Cardiac septum (tissue), 1 donor: ENCODE data around the gene ZNF710. TPM values are rescaled to one million over a fixed set of nuclear protein-coding genes. Genes with fewer than 3 reads are reported as not detected.
A peak's percentile ranks its signal among the peaks of the same experiment; 100 is the strongest.
"Not testable (repeated sequence)": the region's sequence is repeated elsewhere in the genome, so short reads cannot be mapped to it uniquely, and the experiment has no call there.

Source experiments
- DNase-seq: peaks from one replicate; pipeline ENCODE4 v3.0.0-alpha.2; 2020; ENCODE audit warnings: low spot score
- intact Hi-C: fragments of 100-400 bp; cut with DNase I; formaldehyde crosslinking; loops from one replicate; pipeline ENCODE4 v1.14.0; 2022
- total RNA-seq: library from RNA; stranded (reverse); fragmentation: NEBNext Ultra II Directional; extraction: Animal tissue kit (Norgen Biotek cat#: 25700); gene quantifications from one replicate; pipeline ENCODE4 v1.2.1, GENCODE V29; 2021
- donor health status: DM: no; HTN: no; CAD: no.

The ZNF710 gene
- total RNA-seq, 1 donor from 2014 or later = 3.9 TPM

DNA sequence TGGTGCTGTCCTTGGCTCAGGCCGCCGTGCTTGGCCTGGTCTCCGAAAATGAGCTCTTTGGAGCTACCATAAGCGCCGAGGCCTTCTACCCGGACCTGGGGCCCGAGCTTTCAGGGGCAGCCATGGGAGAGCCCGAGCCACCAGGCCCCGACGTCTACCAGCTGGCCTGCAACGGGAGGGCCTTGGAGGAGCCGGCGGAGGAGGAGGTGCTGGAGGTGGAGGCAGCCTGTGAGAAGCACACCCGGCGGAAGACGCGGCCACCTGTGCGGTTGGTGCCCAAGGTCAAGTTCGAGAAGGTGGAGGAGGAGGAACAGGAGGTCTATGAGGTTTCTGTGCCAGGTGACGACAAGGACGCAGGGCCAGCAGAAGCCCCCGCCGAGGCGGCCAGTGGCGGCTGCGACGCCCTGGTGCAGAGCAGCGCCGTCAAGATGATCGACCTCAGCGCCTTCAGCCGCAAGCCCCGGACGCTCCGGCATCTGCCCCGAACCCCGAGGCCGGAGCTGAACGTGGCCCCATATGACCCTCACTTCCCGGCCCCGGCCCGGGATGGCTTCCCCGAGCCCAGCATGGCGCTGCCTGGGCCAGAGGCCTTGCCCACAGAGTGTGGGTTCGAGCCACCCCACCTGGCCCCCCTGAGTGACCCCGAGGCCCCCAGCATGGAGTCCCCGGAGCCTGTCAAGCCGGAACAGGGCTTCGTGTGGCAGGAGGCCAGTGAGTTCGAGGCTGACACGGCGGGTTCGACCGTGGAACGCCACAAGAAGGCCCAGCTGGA lies 66.2 kb downstream of the ZNF710 start:
- intact Hi-C loops = loop anchor here (5.0 to 10.0 kb wide), 2 partner anchors 170 to 303 kb away; no protein-coding TSS in a partner anchor
- DNase-seq = no peak

DNA sequence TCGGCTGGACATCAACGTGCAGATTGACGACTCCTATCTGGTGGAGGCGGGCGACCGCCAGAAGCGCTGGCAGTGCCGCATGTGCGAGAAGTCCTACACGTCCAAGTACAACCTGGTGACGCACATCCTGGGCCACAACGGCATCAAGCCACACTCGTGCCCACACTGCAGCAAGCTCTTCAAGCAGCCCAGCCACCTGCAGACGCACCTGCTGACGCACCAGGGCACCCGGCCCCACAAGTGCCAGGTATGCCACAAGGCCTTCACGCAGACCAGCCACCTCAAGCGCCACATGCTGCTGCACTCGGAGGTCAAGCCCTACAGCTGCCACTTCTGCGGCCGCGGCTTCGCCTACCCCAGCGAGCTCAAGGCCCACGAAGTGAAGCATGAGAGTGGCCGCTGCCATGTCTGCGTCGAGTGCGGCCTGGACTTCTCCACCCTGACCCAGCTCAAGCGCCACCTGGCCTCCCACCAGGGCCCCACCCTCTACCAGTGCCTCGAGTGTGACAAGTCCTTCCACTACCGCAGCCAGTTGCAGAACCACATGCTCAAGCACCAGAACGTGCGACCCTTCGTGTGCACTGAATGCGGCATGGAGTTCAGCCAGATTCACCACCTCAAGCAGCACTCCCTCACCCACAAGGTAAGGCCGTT lies 67.0 kb downstream of the ZNF710 start:
- intact Hi-C loops = loop anchor here (5.0 to 10.0 kb wide), 2 partner anchors 171 to 303 kb away; no protein-coding TSS in a partner anchor
- no peak for DNase-seq

DNA sequence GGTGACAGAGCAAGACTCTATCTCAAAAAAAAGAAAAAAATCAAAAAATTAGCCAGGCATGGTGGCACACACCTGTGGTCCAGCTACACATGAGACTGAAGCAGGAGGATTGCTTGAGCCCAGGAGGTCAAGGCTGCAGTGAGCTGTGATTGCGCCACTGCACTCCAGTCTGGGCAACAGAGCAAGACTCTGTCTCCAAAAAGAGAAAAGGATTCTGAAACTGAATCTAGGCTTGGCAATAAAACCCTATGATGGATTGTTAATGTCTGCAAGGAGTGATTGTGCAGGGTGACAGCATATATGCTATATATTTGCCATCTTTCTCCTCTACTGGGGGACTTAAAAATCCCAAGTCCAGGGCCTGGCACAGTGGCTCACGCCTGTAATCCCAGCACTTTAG lies 69.5 kb downstream of the ZNF710 start:
- DNase-seq = not testable (repeated sequence)
- intact Hi-C loops = loop anchor here (5.0 kb wide), 2 partner anchors 158 to 333 kb away; partner anchors contain the start of gene ARPIN

DNA sequence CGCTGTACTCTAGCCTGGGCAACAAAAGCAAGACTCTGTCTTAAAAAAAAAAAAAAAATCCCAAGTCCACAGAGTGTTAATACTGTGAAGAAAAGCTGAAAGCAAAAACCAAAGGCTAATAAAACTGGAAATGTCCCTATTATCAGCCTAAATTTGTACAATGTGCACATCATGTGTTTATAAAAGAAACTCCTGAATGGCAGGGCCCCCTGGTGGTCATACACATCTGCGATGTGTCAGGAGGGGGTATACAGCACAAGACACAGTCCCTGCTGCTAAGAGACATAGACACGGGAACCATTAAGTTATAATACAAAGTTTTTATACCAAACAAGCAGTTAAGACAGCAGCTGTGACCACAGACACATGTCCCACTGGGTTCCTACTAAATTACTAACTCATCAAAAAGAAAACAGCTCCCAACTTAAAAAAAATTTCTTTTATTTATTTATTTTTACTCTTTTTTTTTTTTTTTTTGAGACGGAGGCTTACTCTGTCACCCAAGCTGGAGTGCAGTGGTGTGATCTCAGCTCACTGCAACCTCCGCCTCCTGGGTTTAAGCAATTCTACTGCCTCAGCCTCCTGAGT lies 70.2 kb downstream of the ZNF710 start:
- intact Hi-C loops = loop anchor here (5.0 kb wide), 2 partner anchors 159 to 334 kb away; partner anchors contain the start of gene ARPIN
- peak; percentile 86 for DNase-seq

DNA sequence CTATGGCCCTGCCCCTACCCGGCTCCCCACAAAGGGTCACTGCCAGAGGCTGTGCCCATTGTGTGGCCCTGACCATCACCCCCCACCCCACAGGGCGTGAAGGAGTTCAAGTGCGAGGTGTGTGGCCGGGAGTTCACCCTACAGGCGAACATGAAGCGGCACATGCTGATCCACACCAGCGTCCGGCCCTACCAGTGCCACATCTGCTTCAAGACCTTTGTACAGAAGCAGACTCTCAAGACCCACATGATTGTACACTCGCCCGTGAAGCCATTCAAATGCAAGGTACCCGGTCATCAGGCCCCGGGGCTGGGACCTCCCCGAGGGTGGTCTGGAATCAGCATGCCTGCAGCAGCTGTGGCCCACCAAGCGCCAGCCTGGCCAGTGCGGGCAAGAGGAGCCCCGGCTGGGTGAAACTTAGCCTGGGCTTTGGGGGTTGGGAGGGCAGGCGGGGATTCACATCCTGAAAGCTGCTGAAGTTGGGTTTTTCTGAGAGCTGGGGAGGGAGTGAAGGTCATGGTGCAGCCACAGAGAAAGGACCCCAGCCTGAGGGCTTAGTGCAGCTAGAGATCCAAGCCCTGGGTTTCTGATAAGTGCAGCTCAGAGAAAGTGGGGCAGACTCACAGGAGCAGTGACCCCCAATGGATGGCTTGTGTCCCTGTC lies 72.0 kb downstream of the ZNF710 start:
- no peak for DNase-seq
- intact Hi-C loops = loop anchor here (5.0 kb wide), 2 partner anchors 161 to 336 kb away; partner anchors contain the start of gene ARPIN

DNA sequence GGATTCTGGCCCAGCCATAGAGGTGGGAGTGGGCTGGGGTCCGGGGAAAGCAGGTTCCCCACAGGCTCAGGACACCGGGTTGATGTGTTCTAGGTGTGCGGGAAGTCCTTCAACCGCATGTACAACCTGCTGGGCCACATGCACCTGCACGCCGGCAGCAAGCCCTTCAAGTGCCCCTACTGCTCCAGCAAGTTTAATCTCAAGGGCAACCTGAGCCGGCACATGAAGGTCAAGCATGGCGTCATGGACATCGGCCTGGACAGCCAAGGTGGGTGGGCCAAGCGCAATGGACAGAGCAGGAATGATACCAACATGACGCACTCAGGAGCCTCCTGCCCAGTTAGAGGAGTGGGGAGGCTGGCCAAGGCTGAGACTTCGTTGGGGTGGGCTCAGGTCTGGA lies 72.9 kb downstream of the ZNF710 start:
- intact Hi-C loops = loop anchor here (5.0 kb wide), 2 partner anchors 162 to 337 kb away; partner anchors contain the start of gene ARPIN
- no peak for DNase-seq

DNA sequence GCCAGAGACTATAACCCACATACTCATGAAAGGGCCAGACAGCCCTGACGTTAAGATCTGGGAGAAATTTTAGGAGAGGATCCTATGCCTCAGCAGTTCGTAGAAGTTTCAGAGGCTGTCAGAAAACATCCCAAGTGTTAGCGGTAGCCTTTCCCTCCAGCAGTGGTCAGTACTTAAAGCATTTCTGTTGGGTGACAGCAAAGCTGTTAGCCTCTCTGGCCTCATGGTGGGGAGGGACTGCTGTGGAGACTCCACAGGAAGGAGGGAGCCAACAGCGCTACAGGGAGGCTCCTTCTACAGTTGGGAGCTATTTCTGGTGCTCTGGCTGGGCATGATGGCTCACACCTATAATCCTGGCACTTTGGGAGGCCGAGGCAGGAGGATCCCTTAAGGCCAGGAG lies 73.8 kb downstream of the ZNF710 start:
- no peak for DNase-seq
- intact Hi-C loops = loop anchor here (5.0 kb wide), 2 partner anchors 163 to 338 kb away; partner anchors contain the start of gene ARPIN

DNA sequence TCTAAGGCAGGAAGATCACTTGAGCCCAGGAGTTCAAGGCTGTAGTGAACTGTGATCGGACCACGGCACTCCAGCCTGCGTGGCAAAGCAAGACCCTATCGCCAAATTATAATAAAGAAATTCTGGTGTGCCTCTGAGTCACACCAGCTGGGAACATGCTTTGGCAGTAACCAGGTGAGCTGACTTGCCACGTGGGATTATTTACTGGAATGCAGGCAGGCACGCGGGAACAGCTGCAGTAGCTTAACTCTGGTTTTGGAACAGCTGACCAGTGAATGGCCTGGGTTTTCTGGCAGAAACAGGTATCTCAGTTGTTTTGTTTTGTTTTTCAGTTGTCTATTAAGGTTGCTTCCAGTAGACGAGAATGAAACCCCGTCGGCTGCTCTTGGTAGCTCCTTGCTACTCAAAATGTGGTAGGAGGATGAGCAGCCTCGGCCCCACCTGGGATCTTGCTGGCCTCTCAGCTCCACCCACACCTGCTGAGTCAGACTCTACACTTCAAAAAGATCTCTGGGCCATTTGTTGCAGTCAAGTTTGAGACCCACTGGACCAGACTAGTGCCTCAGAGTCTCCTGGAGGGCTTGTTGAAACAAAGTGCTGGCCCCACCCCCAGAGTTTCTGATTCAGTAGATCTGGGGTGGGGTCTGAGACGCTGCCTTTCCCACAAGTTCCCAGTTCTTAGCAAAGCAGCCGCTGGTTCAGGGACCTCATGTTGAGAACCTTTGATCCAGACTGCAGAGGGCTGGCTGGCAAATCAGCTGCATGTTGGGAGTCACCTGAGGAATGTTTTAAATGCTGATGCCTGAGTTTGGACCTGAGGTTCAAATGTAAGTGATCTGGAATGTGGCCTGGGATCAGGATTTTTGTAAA lies 74.5 kb downstream of the ZNF710 start:
- intact Hi-C loops = no loop called here
- DNase-seq = no peak

DNA sequence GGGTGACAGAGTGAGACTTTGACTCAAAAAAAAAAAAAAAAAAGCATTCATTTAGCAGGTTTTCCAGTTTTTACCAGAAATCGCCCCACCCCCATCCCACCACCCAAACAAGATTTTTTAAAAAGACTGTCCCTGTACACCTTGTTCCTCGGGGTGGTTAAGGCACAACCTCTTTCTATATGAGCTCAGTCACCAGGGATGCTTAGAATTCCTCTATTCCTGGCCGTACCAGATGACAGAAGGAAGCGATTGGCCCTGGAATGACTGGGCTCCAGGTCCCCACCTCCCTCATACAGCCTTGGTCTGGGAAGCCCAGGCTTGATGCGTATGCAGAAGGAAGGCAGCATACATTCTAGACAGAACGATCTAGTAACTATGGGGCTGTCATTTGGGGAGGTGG lies 75.6 kb downstream of the ZNF710 start:
- intact Hi-C loops = no loop called here
- DNase-seq = no peak

DNA sequence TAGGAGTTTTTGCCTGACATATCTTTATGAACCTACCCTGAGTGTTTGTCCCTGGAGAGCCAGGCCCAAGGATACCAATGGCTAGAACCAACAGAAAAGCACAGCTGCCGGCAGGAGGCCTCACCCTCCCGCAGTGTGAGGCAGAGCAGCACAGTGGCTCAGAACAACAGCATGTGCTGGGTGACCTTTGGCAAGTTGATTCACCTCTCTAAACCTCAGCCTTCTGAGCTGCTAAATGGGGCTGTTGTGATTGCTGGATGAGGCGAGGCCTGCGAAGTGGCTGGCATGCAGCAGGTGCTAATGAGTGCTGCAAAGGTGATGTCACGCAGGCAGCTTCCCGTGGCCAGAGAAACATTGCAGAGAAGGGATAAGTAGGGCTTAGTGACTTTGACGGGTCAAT lies 77.8 kb downstream of the ZNF710 start:
- no peak for DNase-seq
- intact Hi-C loops = no loop called here

DNA sequence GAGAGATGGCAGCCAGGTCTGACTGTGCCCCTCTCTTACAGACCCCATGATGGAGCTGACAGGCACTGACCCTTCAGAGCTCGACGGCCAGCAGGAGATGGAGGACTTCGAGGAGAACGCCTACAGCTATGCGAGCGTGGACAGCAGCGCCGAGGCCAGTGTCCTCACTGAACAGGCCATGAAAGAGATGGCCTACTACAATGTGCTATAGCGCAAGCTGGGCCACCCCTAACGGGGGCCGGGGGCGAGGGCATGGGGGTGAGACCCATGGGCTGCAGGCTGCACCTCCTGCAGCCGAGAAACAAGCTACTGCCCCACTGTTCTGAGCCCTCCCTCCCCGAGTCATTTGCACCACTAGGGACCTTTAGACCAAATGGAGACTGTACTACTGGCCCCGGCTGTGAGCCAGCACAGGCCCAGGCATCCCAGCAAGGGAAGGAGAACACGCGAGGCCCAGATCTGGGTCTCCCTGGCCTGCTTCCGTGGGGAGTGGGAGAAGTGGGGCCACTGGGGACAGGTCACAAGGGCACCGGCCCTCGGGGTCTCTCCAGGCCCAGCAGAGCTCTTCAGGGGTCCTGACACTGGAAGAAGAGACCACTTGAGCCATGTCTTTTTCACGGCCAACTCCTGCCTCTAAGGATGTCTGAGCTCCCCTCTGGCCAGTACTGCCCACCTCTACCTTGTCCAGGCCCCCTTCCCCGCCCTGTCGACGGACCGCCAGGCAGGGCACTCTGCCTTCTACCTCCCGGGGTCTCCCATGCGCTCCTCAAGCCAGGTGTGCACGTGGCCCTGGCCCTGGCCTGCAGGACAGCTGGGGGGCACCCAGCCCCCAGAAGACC lies 78.7 kb downstream of the ZNF710 start:
- intact Hi-C loops = no loop called here
- DNase-seq = no peak

DNA sequence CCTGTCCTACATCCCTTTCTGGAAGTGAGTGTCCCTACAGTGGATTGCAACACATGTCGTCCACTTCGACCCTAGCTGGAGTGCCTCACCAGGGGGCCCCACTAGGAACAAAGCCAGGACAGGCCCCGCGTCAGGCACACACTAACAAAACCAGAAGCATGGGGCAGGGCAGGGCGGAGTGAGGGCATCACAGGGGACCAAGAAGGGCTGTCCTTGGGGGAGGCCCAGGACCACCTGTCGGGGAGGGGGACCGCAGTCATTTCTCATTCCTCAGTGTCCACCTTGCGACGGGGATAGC lies 79.3 kb downstream of the ZNF710 start:
- intact Hi-C loops = no loop called here
- DNase-seq = no peak

DNA sequence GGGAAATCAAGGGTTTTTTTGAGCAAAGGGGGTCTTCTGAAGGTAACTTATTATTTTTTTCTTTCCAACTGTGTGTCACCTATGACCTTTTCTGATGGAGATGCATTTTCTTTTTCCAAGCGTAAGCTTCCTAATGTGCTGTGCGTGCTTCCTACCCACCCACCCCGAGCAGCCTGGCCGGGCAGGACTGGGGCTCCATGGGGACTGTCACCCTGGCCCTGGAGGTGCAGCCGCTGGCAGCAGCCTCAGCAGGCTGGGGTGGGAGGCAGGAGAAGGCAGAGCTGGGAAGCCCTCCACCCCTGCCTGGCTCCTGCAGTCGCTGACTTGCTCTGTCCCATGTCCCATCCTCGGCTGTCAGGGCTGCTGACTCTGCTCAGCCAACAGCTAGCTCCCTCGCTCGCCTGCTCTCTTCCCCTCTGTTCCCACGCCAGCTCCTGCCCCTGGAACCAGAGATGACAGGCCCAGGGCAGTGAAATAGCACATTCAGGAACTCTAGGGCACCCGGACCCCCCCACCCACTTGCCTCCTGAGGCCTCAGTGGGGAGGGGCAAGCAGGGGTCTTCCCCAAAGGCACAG lies 79.8 kb downstream of the ZNF710 start:
- intact Hi-C loops = no loop called here
- DNase-seq = no peak

DNA sequence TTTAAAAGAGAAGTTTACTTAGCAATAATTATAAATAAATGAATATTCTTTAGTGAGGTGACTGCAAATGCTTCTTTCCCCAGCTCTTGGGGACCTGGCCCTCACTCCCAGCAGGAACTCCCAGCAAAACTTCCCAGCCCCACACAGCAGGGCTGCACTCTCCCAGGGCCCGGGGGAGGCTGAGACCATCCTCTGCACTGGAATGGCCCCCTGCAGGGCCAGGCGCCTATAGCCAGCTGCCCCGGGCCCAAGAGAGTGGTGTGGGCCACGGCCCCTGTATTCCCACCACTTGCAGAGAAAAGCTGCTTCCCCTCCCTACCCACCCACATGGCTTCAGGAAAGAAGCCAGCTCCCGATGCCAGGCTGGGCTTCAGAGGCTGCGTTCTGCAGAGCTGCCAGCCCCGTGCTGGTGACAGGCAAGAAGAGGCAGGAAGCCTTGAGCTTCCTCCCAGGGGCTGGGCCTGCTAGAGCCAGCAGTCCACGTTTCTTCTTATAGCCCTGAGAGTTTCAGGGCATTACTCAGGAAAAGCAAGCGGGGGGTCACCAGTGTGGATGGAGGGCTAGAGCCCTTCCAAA lies 81.1 kb downstream of the ZNF710 start:
- intact Hi-C loops = no loop called here
- DNase-seq = no peak

DNA sequence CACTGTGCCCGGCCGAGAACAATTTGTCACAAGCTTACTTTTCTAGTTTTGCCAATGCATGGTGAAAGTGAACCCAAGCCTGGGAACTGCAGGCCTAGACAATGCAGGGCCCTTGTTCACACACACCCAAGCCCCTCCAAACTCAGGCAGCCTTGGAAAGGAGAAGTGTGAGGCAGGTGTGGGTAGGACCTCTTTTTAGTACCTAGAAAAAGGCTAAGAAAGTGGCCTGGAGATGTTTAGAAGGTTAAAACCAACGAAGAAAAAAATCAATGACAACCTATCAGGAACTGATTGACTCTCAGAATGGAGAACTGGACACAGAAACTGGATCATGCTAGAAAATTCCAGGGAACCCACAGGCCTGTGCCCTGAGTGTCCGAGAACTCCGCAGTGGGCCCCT lies 82.3 kb downstream of the ZNF710 start:
- no peak for DNase-seq
- intact Hi-C loops = no loop called here

DNA sequence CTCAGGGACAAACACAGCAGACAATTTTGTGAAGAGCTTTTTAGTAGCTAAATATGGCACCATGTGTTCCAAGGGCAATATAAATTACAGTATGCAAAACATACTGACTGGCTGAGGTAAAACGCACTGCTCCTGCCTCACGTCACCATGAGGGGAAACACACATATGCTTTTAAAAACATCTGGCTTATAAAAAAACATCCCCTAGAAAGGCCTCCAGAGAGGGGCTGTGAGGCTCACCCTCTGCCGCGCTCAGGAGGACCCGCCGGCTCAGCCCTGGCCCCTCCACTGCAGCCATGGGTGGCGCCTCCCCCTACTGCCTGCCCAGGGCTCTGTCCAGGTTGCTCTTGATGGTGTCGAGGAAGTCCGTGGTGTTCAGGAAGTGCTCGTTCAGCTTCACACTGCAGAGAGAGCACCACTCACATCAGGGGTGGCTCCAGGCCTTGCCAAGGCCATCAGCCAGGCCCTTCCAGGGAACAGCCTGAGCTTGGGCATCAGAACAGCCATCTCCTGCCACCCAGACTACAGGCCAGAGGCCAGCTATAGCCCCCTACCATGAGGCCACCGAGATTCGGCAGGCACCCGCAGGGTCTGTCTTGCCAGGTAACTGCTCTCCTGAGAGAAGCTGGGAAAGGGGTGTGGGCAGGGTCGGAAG lies 83.0 kb downstream of the ZNF710 start:
- intact Hi-C loops = no loop called here
- DNase-seq = no peak

DNA sequence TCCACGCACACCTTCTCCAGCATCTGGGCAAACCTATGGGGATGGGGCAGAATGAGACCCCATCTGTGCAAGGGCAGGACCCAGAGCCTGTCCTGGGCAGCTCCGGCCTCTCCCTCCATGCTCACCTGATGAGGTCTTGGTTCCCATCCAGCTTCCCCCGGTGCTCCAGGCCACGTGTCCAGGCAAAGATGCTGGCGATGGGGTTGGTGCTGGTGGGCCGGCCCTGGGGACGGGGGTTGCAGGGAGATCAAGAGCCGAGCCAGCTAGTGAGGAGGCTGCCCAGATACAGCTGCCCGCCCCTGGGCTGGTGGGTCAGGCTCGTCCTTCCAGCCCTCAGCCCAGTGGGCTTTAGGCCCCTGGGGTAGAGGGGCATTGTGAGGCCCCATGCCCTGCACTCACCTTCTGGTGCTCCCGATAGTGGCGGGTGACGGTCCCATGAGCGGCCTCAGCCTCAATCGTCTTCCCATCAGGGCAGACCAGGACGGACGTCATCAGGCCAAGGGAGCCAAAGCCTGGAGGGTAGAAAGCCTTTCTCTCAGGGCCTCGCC lies 83.8 kb downstream of the ZNF710 start:
- DNase-seq = no peak
- intact Hi-C loops = no loop called here
